GM13976 (cell line): ENCODE data around the gene PDZRN3.

Experiments used
- DNase-seq: peaks from one replicate; pipeline ENCODE4 v3.0.0; 2012; ENCODE audit warnings: low spot score
- CTCF ChIP-seq: IDR thresholded peaks from 2 replicates; pipeline ENCODE4 v1.5.1; 2012; ENCODE audit warnings: borderline replicate concordance, mild to moderate bottlenecking; ENCODE audit not compliant: insufficient read depth; ENCODE audit errors: extremely low read depth, missing control alignments, control extremely low read depth
- in situ Hi-C: fragments of 300-500 bp; cut with MboI; formaldehyde crosslinking; loops from one replicate; pipeline ENCODE4 v1.12.0; 2022; ENCODE audit warnings: low sequenced_read_pairs, mixed read lengths, inconsistent platforms; ENCODE audit not compliant: unreplicated experiment

PDZRN3 gene

GRCh38 chr3:73664389-73664788, 39.6 kb upstream of the PDZRN3 start:
- no peak for TF ChIP-seq CTCF
- in situ Hi-C loops: no loop called here
- DNase-seq: no peak

- TF ChIP-seq CTCF: no peak
- DNase-seq: no peak
- in situ Hi-C loops: no loop called here
These were observed 38.8 kb upstream of the PDZRN3 start for GRCh38 chr3:73663495-73663894.

GRCh38 chr3:73661265-73661664, 36.5 kb upstream of the PDZRN3 start:
- no peak for TF ChIP-seq CTCF
- in situ Hi-C loops: no loop called here
- DNase-seq: no peak

- in situ Hi-C loops: no loop called here
- no peak for TF ChIP-seq CTCF
- DNase-seq: no peak
These were observed 33.5 kb upstream of the PDZRN3 start for GRCh38 chr3:73658227-73658626.

- no peak for DNase-seq
- in situ Hi-C loops: no loop called here
- TF ChIP-seq CTCF: no peak
These were observed 32.4 kb upstream of the PDZRN3 start for GRCh38 chr3:73657186-73657585.

GRCh38 chr3:73656241-73656890, 31.6 kb upstream of the PDZRN3 start:
- no peak for TF ChIP-seq CTCF
- no peak for DNase-seq
- in situ Hi-C loops: no loop called here
